GM21737 (cell line): Measurements from ENCODE around the gene HAUS3.
"Not testable (repeated sequence)": the region's sequence is repeated elsewhere in the genome, so short reads cannot be mapped to it uniquely, and the experiment has no call there.

Experiments
- ATAC-seq: cut with Tn5 transposase; IDR thresholded peaks from one replicate; pipeline ENCODE4 v1.9.1; 2021; ENCODE audit warnings: mild to moderate bottlenecking, moderate library complexity; ENCODE audit not compliant: unreplicated experiment

The HAUS3 gene

GRCh38 chr4:2231082-2231481 is 10.8 kb downstream of the HAUS3 start:
- ATAC-seq, result no peak

GRCh38 chr4:2226261-2226660 is 15.7 kb downstream of the HAUS3 start:
- no peak for ATAC-seq

- ATAC-seq, result no peak
These were observed 19.1 kb downstream of the HAUS3 start for GRCh38 chr4:2222838-2223237.

GRCh38 chr4:2221378-2221777 is 20.5 kb downstream of the HAUS3 start:
- not testable (repeated sequence) for ATAC-seq

- ATAC-seq, result no peak
These were observed 21.8 kb downstream of the HAUS3 start for GRCh38 chr4:2220016-2220630.

- ATAC-seq, result no peak
These were observed 22.6 kb downstream of the HAUS3 start for GRCh38 chr4:2219233-2219760.

- ATAC-seq, result no peak
These were observed 23.5 kb downstream of the HAUS3 start for GRCh38 chr4:2218436-2218835.

- no peak for ATAC-seq
These were observed 24.2 kb downstream of the HAUS3 start for GRCh38 chr4:2217726-2218125.

GRCh38 chr4:2212831-2213230 is 29.1 kb downstream of the HAUS3 start:
- no peak for ATAC-seq

- ATAC-seq, result not testable (repeated sequence)
These were observed 39.1 kb downstream of the HAUS3 start for GRCh38 chr4:2202789-2203188.

- ATAC-seq, result no peak
These were observed 47.4 kb downstream of the HAUS3 start for GRCh38 chr4:2194496-2194895.

GRCh38 chr4:2193326-2193725 is 48.6 kb downstream of the HAUS3 start:
- ATAC-seq, result no peak

- no peak for ATAC-seq
These were observed 55.1 kb downstream of the HAUS3 start for GRCh38 chr4:2186865-2187172.

GRCh38 chr4:2186133-2186864 is 55.6 kb downstream of the HAUS3 start:
- no peak for ATAC-seq

GRCh38 chr4:2183394-2183793 is 58.5 kb downstream of the HAUS3 start:
- ATAC-seq, result no peak

- no peak for ATAC-seq
These were observed 58.9 kb downstream of the HAUS3 start for GRCh38 chr4:2182994-2183393.

GRCh38 chr4:2180410-2180809 is 61.5 kb downstream of the HAUS3 start:
- ATAC-seq, result no peak

GRCh38 chr4:2179717-2180116 is 62.2 kb downstream of the HAUS3 start:
- no peak for ATAC-seq

- no peak for ATAC-seq
These were observed 62.9 kb downstream of the HAUS3 start for GRCh38 chr4:2178986-2179385.
